Aorta (tissue), 5 donors: Measurements from ENCODE around the gene MACROD1. TPM values are rescaled to one million over a fixed set of nuclear protein-coding genes. Genes with fewer than 3 reads are reported as not detected.

Experiments
- ATAC-seq: fragments of 200-7000 bp; cut with Tn5 transposase; one replicate; pipeline ENCODE4 v1.9.1; 2022; ENCODE audit warnings: moderate library complexity; ENCODE audit not compliant: low FRiP score
- DNase-seq, 2 donors: peaks; one replicate each; pipeline ENCODE4 v3.0.0-alpha.2; 2020
- H3K27ac ChIP-seq, 2 donors: one replicate each; pipeline ENCODE4 v1.5.1; 2013; ENCODE audit warnings: low read length in 2 of 2, mild to moderate bottlenecking in 2 of 2, moderate library complexity in 2 of 2, control low read depth in 1 of 2, inconsistent platforms in 1 of 2, low read depth in 1 of 2
- H3K27me3 ChIP-seq, 2 donors: one replicate each; pipeline ENCODE4 v1.6.1; 2013; ENCODE audit warnings: control low read depth in 1 of 2, low read length in 1 of 2, mild to moderate bottlenecking in 1 of 2, moderate library complexity in 1 of 2; ENCODE audit not compliant: insufficient read depth in 2 of 2, control insufficient read depth in 1 of 2
- H3K36me3 ChIP-seq, 2 donors: one replicate each; pipeline ENCODE4 v1.6.1; 2013; ENCODE audit warnings: control low read depth in 1 of 2, low read length in 1 of 2, mild to moderate bottlenecking in 1 of 2; ENCODE audit not compliant: insufficient read depth in 2 of 2, control insufficient read depth in 1 of 2
- H3K4me1 ChIP-seq, 2 donors: one replicate each; pipeline ENCODE4 v1.6.1; 2013; ENCODE audit warnings: low read length in 2 of 2, control low read depth in 1 of 2, mild to moderate bottlenecking in 1 of 2, moderate library complexity in 1 of 2; ENCODE audit not compliant: insufficient read depth in 2 of 2, control insufficient read depth in 1 of 2
- H3K4me3 ChIP-seq, 2 donors: one replicate each; pipeline ENCODE4 v1.5.1; 2013; ENCODE audit warnings: low read length in 2 of 2, control low read depth in 1 of 2, mild to moderate bottlenecking in 1 of 2
- H3K9me3 ChIP-seq: one replicate; pipeline ENCODE4 v1.6.1; 2013; ENCODE audit warnings: mild to moderate bottlenecking, low read length; ENCODE audit not compliant: control insufficient read depth
- WGBS, 2 donors: extraction: QIAGEN DNeasy Blood & Tissue Kit; methylation state at CpG; one replicate each; pipeline ENCODE4 v1.1.7; 2013; 5-methylcytosine and 5-hydroxymethylcytosine counted together
- intact Hi-C, 2 donors: fragments of 100-400 bp; cut with DNase I; formaldehyde crosslinking; loops; one replicate each; pipeline versions ENCODE4 v1.14.2 to v1.15.0; 2022
- polyA plus RNA-seq, 2 donors: library from polyadenylated mRNA; stranded (reverse); fragments of 200-250 nt; gene quantifications; one replicate each; pipeline ENCODE4 v1.2.3, GENCODE V29; 2013
- total RNA-seq, 2 donors: library from RNA; stranded (reverse); fragmentation: NEBNext Ultra II Directional; extraction: Animal tissue kit (Norgen Biotek cat#: 25700); gene quantifications; one replicate each; pipeline ENCODE4 v1.2.1, GENCODE V29; 2021
- donor health status: healthy with polysubstance abuse.
- donor health status: Bipolar disorder and iron deficiency.
- donor health status: DM: no; HTN: no; CAD: no.
- donor health status: DM: no; HTN: no; CAD: no.
- donor health status: DM: yes; HTN: yes; CAD: no.

The MACROD1 gene
- total and polyA plus RNA-seq, 4 donors: 12.7 to 125 (median 65.2) TPM

GRCh38 chr11:64140082-64140481, 25.8 kb downstream of the MACROD1 start:
- intact Hi-C loops: no loop called here
- H3K27me3 ChIP-seq: no peaks in the 10 kb centered on the region
- no peak overlapping the region for H3K27ac ChIP-seq
- H3K4me1 ChIP-seq: no peaks in the 10 kb centered on the region
- no peak for DNase-seq
- H3K9me3 ChIP-seq: no peaks in the 10 kb centered on the region
- ATAC-seq: no peak
- no peak overlapping the region for H3K4me3 ChIP-seq
- H3K36me3 ChIP-seq: no peaks in the 10 kb centered on the region
- 91 to 94% methylated on average over 8 of the region's 8 CpGs for WGBS, 2 donors

- no peak for DNase-seq
- intact Hi-C loops: loop anchor here in 1 of 2 donors (5.0 kb wide), 1 partner anchor 122 kb away; no protein-coding TSS in a partner anchor
- H3K4me1 ChIP-seq: no peaks in the 10 kb centered on the region
- no peak for ATAC-seq
- H3K27ac ChIP-seq: no peak overlapping the region
- H3K27me3 ChIP-seq: no peaks in the 10 kb centered on the region
- 93 to 95% methylated on average over 15 of the region's 15 CpGs for WGBS, 2 donors
- H3K4me3 ChIP-seq: no peak overlapping the region
- H3K36me3 ChIP-seq: no peaks in the 10 kb centered on the region
- H3K9me3 ChIP-seq: no peaks in the 10 kb centered on the region
Measured at GRCh38 chr11:64139049-64139448, 26.9 kb downstream of the MACROD1 start.

- H3K4me3 ChIP-seq: no peak overlapping the region
- no peaks in the 10 kb centered on the region for H3K36me3 ChIP-seq
- no peaks in the 10 kb centered on the region for H3K27me3 ChIP-seq
- H3K27ac ChIP-seq: no peak overlapping the region
- ATAC-seq: no peak
- no peak for DNase-seq
- no peaks in the 10 kb centered on the region for H3K9me3 ChIP-seq
- no peaks in the 10 kb centered on the region for H3K4me1 ChIP-seq
- WGBS, 2 donors: 88 to 91% methylated on average over 16 of the region's 16 CpGs
- intact Hi-C loops: loop anchor here in 1 of 2 donors (5.0 kb wide), 1 partner anchor 121 kb away; no protein-coding TSS in a partner anchor
Measured at GRCh38 chr11:64138398-64138797, 27.5 kb downstream of the MACROD1 start.

GRCh38 chr11:64136765-64137441, 29.0 kb downstream of the MACROD1 start:
- Histone ChIP-seq H3K4me3 (no peak overlapping the region), H3K27ac (no peak overlapping the region), H3K9me3 (no peaks in the 10 kb centered on the region), H3K36me3 (no peaks in the 10 kb centered on the region), H3K27me3 (no peaks in the 10 kb centered on the region), H3K4me1 (no peaks in the 10 kb centered on the region)
- intact Hi-C loops: loop anchor here in 1 of 2 donors (5.0 kb wide), 1 partner anchor 120 kb away; no protein-coding TSS in a partner anchor
- 71 to 74% methylated on average over 17 of the region's 17 CpGs for WGBS, 2 donors
- no peak for ATAC-seq
- no peak for DNase-seq

GRCh38 chr11:64135711-64136110, 30.2 kb downstream of the MACROD1 start:
- ATAC-seq: no peak
- H3K27me3 ChIP-seq: no peaks in the 10 kb centered on the region
- 94 to 95% methylated on average over 16 to 17 of the region's 17 CpGs for WGBS, 2 donors

GRCh38 chr11:64134963-64135362, 30.9 kb downstream of the MACROD1 start:
- no peak for DNase-seq
- WGBS, 2 donors: 91 to 95% methylated on average over 8 of the region's 8 CpGs
- H3K27me3 ChIP-seq: no peaks in the 10 kb centered on the region
- H3K4me1 ChIP-seq: no peaks in the 10 kb centered on the region
- H3K4me3 ChIP-seq: no peak overlapping the region
- H3K36me3 ChIP-seq: no peaks in the 10 kb centered on the region
- H3K27ac ChIP-seq: no peak overlapping the region
- intact Hi-C loops: loop anchor here in 1 of 2 donors (5.0 kb wide), 1 partner anchor 118 kb away; no protein-coding TSS in a partner anchor
- ATAC-seq: no peak
- no peaks in the 10 kb centered on the region for H3K9me3 ChIP-seq

More at GRCh38 chr11:64135711-64136110, 30.2 kb downstream of the MACROD1 start:
- no peak overlapping the region for H3K4me3 ChIP-seq
- no peaks in the 10 kb centered on the region for H3K4me1 ChIP-seq
- intact Hi-C loops: loop anchor here in 1 of 2 donors (5.0 kb wide), 1 partner anchor 118 kb away; no protein-coding TSS in a partner anchor
- H3K36me3 ChIP-seq: no peaks in the 10 kb centered on the region
- no peak for DNase-seq
- H3K27ac ChIP-seq: no peak overlapping the region
- no peaks in the 10 kb centered on the region for H3K9me3 ChIP-seq

GRCh38 chr11:64132982-64133705, 32.8 kb downstream of the MACROD1 start:
- ATAC-seq (no peak), DNase-seq (no peak)
- Histone ChIP-seq H3K27me3 (no peaks in the 10 kb centered on the region), H3K4me3 (no peak overlapping the region), H3K27ac (no peak overlapping the region), H3K36me3 (no peaks in the 10 kb centered on the region), H3K4me1 (no peaks in the 10 kb centered on the region), H3K9me3 (no peaks in the 10 kb centered on the region)
- intact Hi-C loops: no loop called here
- WGBS, 2 donors: 93 to 94% methylated on average over 15 to 17 of the region's 17 CpGs

GRCh38 chr11:64132191-64132771, 33.6 kb downstream of the MACROD1 start:
- H3K9me3 ChIP-seq: no peaks in the 10 kb centered on the region
- intact Hi-C loops: no loop called here
- H3K27me3 ChIP-seq: no peaks in the 10 kb centered on the region
- H3K36me3 ChIP-seq: no peaks in the 10 kb centered on the region
- H3K4me3 ChIP-seq: no peak overlapping the region
- WGBS, 2 donors: 80 to 82% methylated on average over 13 of the region's 13 CpGs
- H3K27ac ChIP-seq: no peak overlapping the region
- DNase-seq: no peak
- H3K4me1 ChIP-seq: no peaks in the 10 kb centered on the region
- no peak for ATAC-seq
